ENCODE measurements around the gene ADNP. TPM values are rescaled to one million over a fixed set of nuclear protein-coding genes. Genes with fewer than 3 reads are reported as not detected.

The ADNP gene
- 55.0 and 59.3 TPM in 2 replicates for polyA plus RNA-seq

GRCh38 chr20:50931306-50932015 lies at the start of gene ADNP:
Gene ADNP (minus strand): TSS chr20:50931437. CDS start chr20:50903996, 27,441 bp downstream.

GRCh38 chr20:50958615-50959542 lies 27.6 kb upstream of the ADNP start, which contains the start of gene MOCS3:
Gene MOCS3 (plus strand): TSS chr20:50958818. CDS start chr20:50958843, 25 bp downstream.

GRCh38 chr20:50957798-50958614 lies 26.8 kb upstream of the ADNP start, which contains the start of gene DPM1:
Gene DPM1 (minus strand): TSS chr20:50958532. CDS start chr20:50958523, 9 bp downstream.

Other genes with a start within 250 kb of the ADNP start
- not detected in 2 replicates for gene RIPOR3, start 239.9 kb downstream of the ADNP start, polyA plus RNA-seq
- gene PARD6B, start 199.9 kb downstream of the ADNP start, polyA plus RNA-seq: 3.0 and 5.5 TPM in 2 replicates
- gene BCAS4, start 136.4 kb downstream of the ADNP start, polyA plus RNA-seq: 2.1 and 3.1 TPM in 2 replicates
- gene DPM1, start 27.1 kb upstream of the ADNP start, polyA plus RNA-seq: 137 and 146 TPM in 2 replicates
- gene MOCS3, start 27.4 kb upstream of the ADNP start, polyA plus RNA-seq: 1.8 and 4.0 TPM in 2 replicates
- 0.93 TPM in 1 of 2 replicates, not detected in the other for gene KCNG1, start 91.7 kb upstream of the ADNP start, polyA plus RNA-seq